Activated effector memory CD4-positive, alpha-beta T cell treated with anti-CD3 and anti-CD28 coated beads, Interleukin-2, amount 50 U/mL, for 16 hours (primary cell): ENCODE measurements around the gene NGB.

Source experiments
- DNase-seq: peaks from one replicate; pipeline ENCODE4 v3.0.0-alpha.2; 2020

Gene NGB

GRCh38 chr14:77225892-77226557 is 45.0 kb downstream of the NGB start:
- DNase-seq, result no peak

GRCh38 chr14:77225254-77225653 is 45.8 kb downstream of the NGB start:
- no peak for DNase-seq

- DNase-seq, result no peak
Measured at GRCh38 chr14:77224212-77224611, 46.8 kb downstream of the NGB start.

GRCh38 chr14:77222546-77223225 is 48.3 kb downstream of the NGB start:
- no peak for DNase-seq

GRCh38 chr14:77221241-77221871 is 49.6 kb downstream of the NGB start:
- DNase-seq, result no peak

- no peak for DNase-seq
Measured at GRCh38 chr14:77220246-77221017, 50.6 kb downstream of the NGB start.

GRCh38 chr14:77219591-77219990 is 51.4 kb downstream of the NGB start:
- DNase-seq, result no peak

GRCh38 chr14:77217551-77217950 is 53.5 kb downstream of the NGB start:
- DNase-seq, result no peak
